ENCODE measurements around the gene CD101. TPM values are rescaled to one million over a fixed set of nuclear protein-coding genes. Genes with fewer than 3 reads are reported as not detected.

Gene CD101
- total and polyA plus RNA-seq, 2 of the 8 experiments (the other 6 are each of a cell fraction or from before 2014, with no cell fraction given), result 1.1 to 1.2 TPM

DNA sequence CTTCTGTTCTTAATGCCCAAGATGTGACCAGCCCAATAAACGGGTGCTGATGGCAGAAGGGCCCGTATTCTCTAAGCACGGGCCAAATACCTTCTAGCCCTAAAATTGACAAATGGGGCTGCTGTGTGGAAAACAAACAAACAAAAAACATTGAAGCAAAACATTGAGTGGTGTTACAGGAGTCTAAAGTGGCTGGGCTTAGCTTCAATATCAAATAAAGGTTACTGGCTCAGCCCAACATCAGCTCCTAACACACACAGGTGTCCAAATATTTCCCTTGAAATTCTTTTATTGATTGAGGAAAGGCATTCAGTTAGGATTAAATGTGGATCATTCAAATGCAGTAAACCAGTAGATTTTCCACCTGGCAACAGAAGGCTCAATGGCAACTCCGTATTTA, 45.2 kb downstream of the CD101 start:
- Histone ChIP-seq H3K9me3 (ENCODE audit: insufficient read depth in 2 of 2, low read depth in 1 of 2, low read length in 1 of 2) (no peaks in the 10 kb centered on the region), H2BK20ac (ENCODE audit: low read length) (no peak overlapping the region), H2AFZ (ENCODE audit: low read length) (no peak overlapping the region), H3K27me3 (replicated peaks in 1 of 4; ENCODE audit: control insufficient read depth in 3 of 4, extremely low read depth in 1 of 4, insufficient read depth in 3 of 4, low read length in 3 of 4) (peaks cover 0 to 1% (median 0%) of the 10 kb centered on the region in 4 experiments; a peak in 1 of 7 replicates), H4K91ac (replicated peaks; ENCODE audit: insufficient read length, low read length) (no peak overlapping the region), H4K5ac (ENCODE audit: insufficient read length, low read depth, low read length) (no peak overlapping the region), H3K18ac (ENCODE audit: extremely low read depth, low read length) (no peak overlapping the region), H3K23me2 (ENCODE audit: low read depth, low read length) (no peaks in the 10 kb centered on the region), H2BK15ac (ENCODE audit: low read length) (no peak overlapping the region), H3K79me2 (ENCODE audit: control insufficient read depth in 1 of 2, insufficient read depth in 2 of 2, low read length in 2 of 2) (no peaks in the 10 kb centered on the region), H3K4me3 (ENCODE audit: extremely low read depth in 1 of 4, insufficient read depth in 2 of 4, low read depth in 3 of 4, low read length in 4 of 4) (no peak overlapping the region), H2BK12ac (ENCODE audit: low read depth, low read length) (no peak overlapping the region), H3K56ac (replicated peaks; ENCODE audit: insufficient read length, low read depth, low read length) (no peak overlapping the region), H3K4me2 (ENCODE audit: insufficient read depth in 1 of 2, low read depth in 2 of 2, low read length in 2 of 2) (no peak overlapping the region), H3K27ac (ENCODE audit: low read depth, low read length) (no peak overlapping the region), H4K20me1 (replicated peaks in 1 of 2; ENCODE audit: control insufficient read depth in 1 of 2, insufficient read depth in 2 of 2, low read length in 2 of 2) (no peaks in the 10 kb centered on the region), H3K23ac (ENCODE audit: insufficient read length) (no peak overlapping the region), H3K4me1 (replicated peaks in 1 of 4; ENCODE audit: control insufficient read depth in 3 of 4, insufficient read depth in 4 of 4, low read length in 3 of 4) (no peaks in the 10 kb centered on the region), H3K4ac (replicated peaks; ENCODE audit: insufficient read length, low read depth, low read length) (no peak overlapping the region), H3K9ac (replicated peaks in 1 of 4; ENCODE audit: extremely low read depth in 1 of 4, low read depth in 3 of 4, low read length in 3 of 4) (no peak overlapping the region), H2AK5ac (ENCODE audit: low read depth, low read length) (no peak overlapping the region), H2BK5ac (ENCODE audit: low read depth, low read length) (no peak overlapping the region), H2BK120ac (replicated peaks; ENCODE audit: low read depth, low read length) (no peak overlapping the region), H4K8ac (ENCODE audit: extremely low read depth, insufficient read depth, low read length) (no peak overlapping the region), H3K36me3 (ENCODE audit: control insufficient read depth in 2 of 4, insufficient read depth in 4 of 4, low read length in 3 of 4) (no peaks in the 10 kb centered on the region), H3K14ac (ENCODE audit: insufficient read length) (no peak overlapping the region), H3K79me1 (ENCODE audit: low read depth, low read length) (no peaks in the 10 kb centered on the region)
- CTCF ChIA-PET (ENCODE audit: partially characterized antibody), result interaction anchor here (1.3 to 1.7 kb wide), 2 partner anchors 9 to 374 kb away, joined by 4 to 6 read pairs; no protein-coding TSS in a partner anchor
- TF ChIP-seq JUND (IDR thresholded peaks at IDR 0.05; ENCODE audit: low read length), result no peak
- no peak for TF ChIP-seq CBX5 (IDR thresholded peaks at IDR 0.05; ENCODE audit: low read depth, low read length)
- TF ChIP-seq ZNF274 (IDR thresholded peaks at IDR 0.05; ENCODE audit: borderline replicate concordance, extremely low read depth, low read length), result no peak
- no peak for TF ChIP-seq BACH1 (IDR thresholded peaks at IDR 0.05; ENCODE audit: low read length)
- no peak for TF ChIP-seq SP2 (IDR thresholded peaks at IDR 0.05; ENCODE audit: low read length)
- no peak for TF ChIP-seq SIN3A (conservative IDR thresholded peaks at IDR 0.05 in 1 of 2, IDR thresholded peaks at IDR 0.05 in 1 of 2; ENCODE audit: low read depth in 1 of 2, low read length in 2 of 2)
- no peak for TF ChIP-seq POLR2AphosphoS5 (IDR thresholded peaks at IDR 0.05; ENCODE audit: low read depth, low read length)
- TF ChIP-seq TAF1 (IDR thresholded peaks at IDR 0.05; ENCODE audit: low read depth, low read length), result no peak
- TF ChIP-seq JUN (IDR thresholded peaks at IDR 0.05; ENCODE audit: low read depth, low read length), result no peak
- TF ChIP-seq HDAC2 (IDR thresholded peaks at IDR 0.05; ENCODE audit: borderline replicate concordance in 1 of 2, low read depth in 2 of 2, low read length in 2 of 2), result no peak
- POLR2A ChIA-PET (ENCODE audit: partially characterized antibody), result no interaction called here
- 95% methylated on average over 4 of the region's 4 CpGs; no CpG with 5 or more reads in 1 of the 2 experiments for WGBS, 2 experiments (ENCODE audit: extremely low coverage in 1 of 2, insufficient coverage in 1 of 2, insufficient read length in 1 of 2, insufficient replicate concordance in 2 of 2, low coverage in 1 of 2, low lambda C conversion rate in 2 of 2, missing lambda C conversion rate in 1 of 2)
- FAIRE-seq, result no peak
- no peak for DNase-seq (ENCODE audit: low read depth in 1 of 2, low spot score in 2 of 2)
